ENCODE data around the gene MTCL3.

The MTCL3 gene

DNA sequence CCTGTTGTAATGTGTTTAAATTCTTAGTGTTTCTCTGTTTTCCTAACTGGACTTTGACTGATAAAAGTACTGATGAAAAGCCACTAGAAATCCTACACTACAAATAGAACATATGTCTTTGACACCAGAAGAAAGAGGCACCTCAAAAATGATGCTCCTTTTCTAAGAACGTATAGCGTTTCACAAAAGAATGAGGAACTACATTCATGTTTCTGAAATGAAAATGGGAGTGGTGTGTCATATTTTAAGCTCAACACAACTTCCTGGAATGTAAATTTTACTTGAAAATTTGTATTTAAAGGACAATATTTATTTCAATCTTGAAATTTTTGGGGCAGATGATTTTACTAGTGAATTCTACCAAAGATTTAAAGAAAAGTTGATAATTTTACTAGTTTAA, 95.2 kb downstream of the MTCL3 start:
- DNase-seq (ENCODE audit: low spot score) = no peak
